Inflammatory macrophage treated with lipopolysaccharide for 4 hours (primary cell): ENCODE results near the gene TTC21A.
A peak's percentile ranks its signal among the peaks of the same experiment; 100 is the strongest.
"Not testable (repeated sequence)": the region's sequence is repeated elsewhere in the genome, so short reads cannot be mapped to it uniquely, and the experiment has no call there.

Experiments
- DNase-seq: peaks from one replicate; pipeline ENCODE4 v3.0.0-alpha.2; 2020

Gene TTC21A

GRCh38 chr3:39158148-39158715 is 50.8 kb downstream of the TTC21A start:
- DNase-seq = no peak

- DNase-seq = no peak
These were observed 56.9 kb downstream of the TTC21A start for GRCh38 chr3:39164414-39164813.

- DNase-seq = no peak
These were observed 58.0 kb downstream of the TTC21A start for GRCh38 chr3:39165518-39165917.

DNA sequence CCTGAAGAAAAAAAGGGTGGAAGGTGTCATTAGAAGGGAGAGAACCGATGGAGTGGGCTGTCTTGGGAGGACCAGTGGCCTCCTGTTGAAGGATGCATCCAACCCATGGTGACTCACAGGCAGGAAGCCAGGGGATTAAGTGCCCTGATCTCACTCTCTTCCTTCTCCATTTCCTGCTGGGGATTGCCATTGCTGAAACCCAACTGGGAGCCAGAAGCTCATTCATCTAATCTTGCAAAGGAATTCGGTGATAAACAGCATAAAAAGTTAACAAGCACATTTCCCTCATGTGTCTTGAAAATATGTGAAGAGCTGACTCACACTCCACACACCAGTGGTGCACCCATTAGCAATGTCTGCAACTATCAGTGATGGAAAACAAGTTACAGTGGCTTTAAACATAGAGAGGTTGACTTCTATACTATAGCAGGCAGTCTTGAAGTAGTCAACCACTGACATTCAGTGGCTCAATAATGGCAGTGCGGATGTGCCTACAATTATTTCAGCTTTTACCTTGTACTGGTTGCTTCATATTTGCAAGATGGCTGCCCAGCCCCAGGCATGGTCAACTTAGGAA is 58.7 kb downstream of the TTC21A start:
- peak; percentile 68 for DNase-seq

- peak; percentile 95 for DNase-seq
These were observed 59.6 kb downstream of the TTC21A start for GRCh38 chr3:39166932-39167532.

DNA sequence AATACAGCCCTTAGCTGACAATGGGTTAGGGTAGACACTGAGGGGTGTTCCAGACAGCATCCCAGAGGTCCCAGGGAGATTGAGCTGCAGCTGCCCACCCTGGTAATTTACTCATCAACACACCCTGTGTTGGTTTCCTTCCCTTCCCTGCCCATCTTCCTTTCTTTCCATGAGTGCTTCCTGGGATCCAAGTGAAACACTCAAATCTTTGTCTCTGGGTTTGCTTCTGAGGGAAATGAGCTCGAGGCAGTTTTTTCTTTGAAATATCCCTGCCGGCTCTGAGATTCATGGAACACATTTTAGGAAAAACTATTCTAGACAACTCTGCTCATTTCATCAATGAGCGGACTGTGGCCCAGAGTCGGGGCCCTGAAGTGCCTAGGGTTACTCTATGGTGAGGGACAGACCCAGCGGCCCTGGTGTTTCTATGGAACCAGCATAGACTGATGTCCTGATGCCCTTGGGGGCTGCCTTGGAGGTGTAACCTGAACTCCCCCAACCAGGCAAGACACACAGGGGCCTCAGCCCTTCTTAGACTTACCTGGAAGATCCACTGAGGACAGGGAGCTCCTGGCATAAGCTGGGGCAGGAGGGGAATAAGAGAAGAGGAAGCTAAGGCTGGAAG is 60.8 kb downstream of the TTC21A start:
- no peak for DNase-seq

GRCh38 chr3:39169712-39170111 is 62.2 kb downstream of the TTC21A start:
- DNase-seq = peak; percentile 61

DNA sequence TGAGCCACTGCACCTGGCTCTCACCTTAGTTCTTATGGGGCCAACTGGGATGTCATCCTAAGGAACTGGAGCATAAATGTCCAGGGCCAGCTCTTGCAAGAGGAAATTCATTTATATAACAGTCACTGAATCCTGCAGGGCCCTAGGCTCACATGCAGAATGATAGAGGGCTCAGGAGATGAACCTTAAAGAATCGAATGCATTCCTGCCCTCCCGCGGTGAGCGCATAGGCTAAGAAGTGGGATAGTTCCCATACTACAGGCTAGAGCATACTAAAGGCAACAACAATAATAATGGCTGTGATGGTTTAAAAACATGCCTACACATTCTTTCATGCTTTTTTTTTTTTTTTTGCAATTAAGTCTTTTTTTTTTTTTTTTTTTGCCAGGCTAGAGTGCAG is 63.0 kb downstream of the TTC21A start:
- DNase-seq = no peak

DNA sequence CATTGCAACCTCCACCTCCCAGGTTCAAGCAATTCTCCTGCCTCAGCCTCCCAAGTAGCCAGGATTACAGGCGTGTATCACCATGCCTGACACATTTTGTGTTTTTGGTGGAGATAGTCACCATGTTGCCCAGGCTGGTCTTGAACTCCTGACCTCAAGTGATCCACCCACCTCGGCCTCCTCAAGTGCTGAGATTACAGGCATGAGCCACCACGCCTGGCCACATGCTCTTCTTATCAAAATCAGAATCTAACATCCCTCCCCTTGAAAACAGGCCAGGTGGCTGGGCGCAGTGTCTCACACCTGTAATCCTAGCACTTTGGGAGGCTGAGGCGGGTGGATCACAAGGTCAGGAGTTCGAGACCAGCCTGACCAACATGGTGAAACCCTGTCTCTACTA is 63.4 kb downstream of the TTC21A start:
- not testable (repeated sequence) for DNase-seq

GRCh38 chr3:39171860-39172259 is 64.4 kb downstream of the TTC21A start:
- no peak for DNase-seq

- DNase-seq = no peak
These were observed 66.0 kb downstream of the TTC21A start for GRCh38 chr3:39173318-39174125.

- no peak for DNase-seq
These were observed 68.7 kb downstream of the TTC21A start for GRCh38 chr3:39176025-39176714.

DNA sequence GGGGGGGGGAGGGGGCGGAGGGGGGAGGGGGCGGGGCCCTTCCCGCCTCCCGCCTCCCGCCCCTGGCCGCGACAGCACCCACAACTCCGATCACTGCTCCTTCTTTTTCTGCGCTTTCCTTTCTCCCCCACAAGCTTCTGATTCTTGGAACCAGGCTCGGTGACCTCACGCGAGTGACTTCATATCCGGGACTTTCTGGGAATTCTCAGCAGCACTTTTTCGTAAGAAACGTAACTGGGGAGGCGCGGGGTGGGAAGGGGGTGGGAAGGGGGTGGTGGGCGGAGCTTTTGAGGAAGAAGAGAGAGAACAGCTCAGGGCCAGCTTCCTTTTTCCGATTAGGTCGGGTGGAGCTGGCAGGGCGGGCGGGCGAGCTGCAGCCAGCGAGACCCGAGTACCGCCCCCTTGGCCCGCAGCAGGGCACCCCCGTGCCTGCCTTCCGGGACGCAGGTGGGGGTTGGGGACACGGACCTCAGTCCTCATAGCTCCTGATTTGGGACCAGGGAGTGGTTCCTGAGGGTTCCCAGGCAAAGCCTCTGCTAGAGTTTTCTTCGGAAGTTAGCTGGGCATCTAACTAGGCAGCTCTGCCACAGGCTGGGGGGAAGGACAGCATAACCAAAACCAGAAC is 70.3 kb downstream of the TTC21A start:
- peak; percentile 97 for DNase-seq

DNA sequence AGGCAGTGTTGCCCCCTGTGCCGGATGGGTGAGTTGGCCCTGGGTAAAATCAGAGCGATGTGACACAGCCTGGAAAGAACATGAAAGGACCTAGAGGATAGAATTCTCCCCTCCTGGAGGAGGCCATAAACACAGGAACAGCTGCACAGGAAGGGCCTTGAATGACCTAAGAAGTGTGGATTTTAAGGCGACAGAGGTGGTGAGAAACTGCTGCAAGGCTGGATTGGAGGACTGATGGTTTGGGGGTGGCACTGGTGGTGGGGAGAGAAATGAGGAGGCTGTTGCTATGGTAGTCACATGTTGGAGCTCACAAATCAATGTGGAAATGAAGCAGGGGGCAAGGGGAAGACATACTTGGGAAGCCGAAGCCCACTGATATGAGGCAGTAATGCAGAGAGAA is 71.1 kb downstream of the TTC21A start:
- peak; percentile 18 for DNase-seq

GRCh38 chr3:39180183-39180545 is 72.7 kb downstream of the TTC21A start:
- DNase-seq = no peak

- peak; percentile 74 for DNase-seq
These were observed 73.3 kb downstream of the TTC21A start for GRCh38 chr3:39180546-39181346.

DNA sequence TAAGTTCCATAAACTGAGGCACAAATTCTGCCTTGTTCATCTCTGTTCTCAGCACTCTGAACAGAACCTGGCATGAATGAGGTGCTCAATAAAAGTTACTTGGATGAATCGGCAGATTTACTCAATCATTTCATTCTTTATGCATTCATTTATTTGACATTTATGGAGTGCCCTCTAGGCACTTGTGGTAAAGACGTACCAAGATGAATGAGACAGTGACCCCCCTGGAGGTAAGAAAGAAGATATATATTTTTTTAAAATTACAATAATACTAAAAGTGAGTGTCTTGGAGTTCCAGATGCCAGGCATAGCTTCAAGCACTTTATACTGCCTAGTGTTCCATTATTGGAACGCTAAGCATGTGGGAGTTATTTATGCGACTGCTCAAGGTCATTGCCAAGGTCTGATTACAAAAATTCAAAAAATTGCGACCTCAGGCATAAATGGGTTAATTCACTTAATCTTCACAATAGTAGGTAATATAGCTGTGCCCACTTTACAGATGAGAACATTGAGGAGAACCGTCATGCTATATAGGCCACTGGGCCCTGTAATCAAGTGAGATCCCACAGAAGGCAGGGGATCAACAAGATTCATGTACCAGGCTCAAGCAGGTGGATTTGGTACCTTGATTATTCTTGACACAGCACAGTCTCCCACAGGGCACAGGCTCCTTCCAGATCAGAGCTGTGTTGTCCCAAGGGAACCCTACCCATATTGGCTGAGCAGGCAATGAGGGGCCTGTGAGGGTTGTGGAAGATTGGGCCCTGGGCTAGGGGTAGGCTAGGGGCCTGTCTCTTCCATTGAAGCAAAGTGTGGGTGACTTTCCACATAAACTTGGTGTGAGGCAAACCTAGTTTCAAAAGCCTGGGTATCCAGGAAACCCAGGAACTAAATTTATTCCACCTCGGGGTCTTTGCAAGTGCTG is 74.2 kb downstream of the TTC21A start:
- no peak for DNase-seq

GRCh38 chr3:39183211-39184080 is 76.0 kb downstream of the TTC21A start:
- DNase-seq = no peak
